Right lobe of liver (tissue), 4 donors: ENCODE results near the gene SPTBN5.

Source experiments
- CTCF ChIP-seq, 4 donors: fragments of 200-600 bp in 3 of 4; fragments of 450-650 bp in 1 of 4; IDR thresholded peaks; one replicate each; pipeline versions ENCODE4 v1.5.1 to v1.8.0; 2016 to 2022; ENCODE audit warnings: antibody characterized with exemption in 4 of 4, mild to moderate bottlenecking in 2 of 4
- POLR2A ChIP-seq: fragments of 450-650 bp; IDR thresholded peaks from one replicate; pipeline ENCODE4 v1.6.1; 2017; ENCODE audit warnings: antibody characterized with exemption, mild to moderate bottlenecking
- donor health status: DM: no; HTN: no; CAD: no.
- donor health status: DM: no; HTN: no; CAD: no.
- donor health status: DM: no; HTN: yes; CAD: no.

- TF ChIP-seq CTCF (IDR thresholded peaks at IDR 0.05) (no peak), POLR2A (no peak)
These were observed 84.2 kb downstream of the SPTBN5 start for GRCh38 chr15:41809526-41810220.
